H1 (cell line): Measurements from ENCODE around the gene CRABP1. TPM values are rescaled to one million over a fixed set of nuclear protein-coding genes. Genes with fewer than 3 reads are reported as not detected.

Experiments used
- CHD1 ChIP-seq: IDR thresholded peaks from 2 replicates; pipeline ENCODE4 v1.6.1; 2012; ENCODE audit warnings: low read depth, low read length, improper control_type of control experiment
- CREB1 ChIP-seq: IDR thresholded peaks from 2 replicates; pipeline ENCODE4 v1.6.1; 2012; ENCODE audit warnings: inconsistent platforms
- POLR2AphosphoS5 ChIP-seq: IDR thresholded peaks from 2 replicates; pipeline ENCODE4 v1.6.1; 2011; ENCODE audit warnings: low read depth, low read length
- RFX5 ChIP-seq: IDR thresholded peaks from 2 replicates; pipeline ENCODE4 v1.6.1; 2011; ENCODE audit warnings: low read depth, low read length, improper control_type of control experiment, borderline replicate concordance
- SIN3A ChIP-seq, 2 experiments: IDR thresholded peaks in 1 of 2; conservative IDR thresholded peaks in 1 of 2; 2 replicates each; pipeline ENCODE4 v1.6.1; 2011 to 2012; ENCODE audit warnings: low read length in 2 of 2, improper control_type of control experiment in 1 of 2, low read depth in 1 of 2, mild to moderate bottlenecking in 1 of 2
- polyA plus RNA-seq, 7 experiments: library from polyadenylated mRNA; depleted of rRNA in 3 of 7; stranded (reverse) in 5 of 7; unstranded in 2 of 7; fragments of >200 nt in 5 of 7; fragments of 200-250 nt in 2 of 7; gene quantifications; 1 replicate in 5 of 7; 2 replicates in 1 of 7; 4 replicates in 1 of 7; pipeline versions ENCODE4 v1.2.1 to v1.2.3, GENCODE V29; 2011 to 2013; ENCODE audit warnings: missing spikeins in 2 of 7, mixed read lengths in 2 of 7
- total RNA-seq: library from RNA; stranded (reverse); fragmentation: NEBNext Ultra II Directional; extraction: Animal tissue kit (Norgen Biotek cat#: 25700); gene quantifications from 2 replicates; pipeline ENCODE4 v1.2.1, GENCODE V29; 2021
- TF ChIP-seq, protein P1 (sequence below): IDR thresholded peaks from 2 replicates; pipeline ENCODE4 v1.6.1; 2011; ENCODE audit warnings: low read length, improper control_type of control experiment

The CRABP1 gene
- total and polyA plus RNA-seq, 2 of the 8 experiments (the other 6 are each of a cell fraction or from before 2014, with no cell fraction given): 385 to 655 TPM

- TF ChIP-seq, protein P1, sequence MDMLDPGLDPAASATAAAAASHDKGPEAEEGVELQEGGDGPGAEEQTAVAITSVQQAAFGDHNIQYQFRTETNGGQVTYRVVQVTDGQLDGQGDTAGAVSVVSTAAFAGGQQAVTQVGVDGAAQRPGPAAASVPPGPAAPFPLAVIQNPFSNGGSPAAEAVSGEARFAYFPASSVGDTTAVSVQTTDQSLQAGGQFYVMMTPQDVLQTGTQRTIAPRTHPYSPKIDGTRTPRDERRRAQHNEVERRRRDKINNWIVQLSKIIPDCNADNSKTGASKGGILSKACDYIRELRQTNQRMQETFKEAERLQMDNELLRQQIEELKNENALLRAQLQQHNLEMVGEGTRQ: no peak
- no peak for TF ChIP-seq CREB1
- no peak for TF ChIP-seq CHD1
- no peak for TF ChIP-seq RFX5
- TF ChIP-seq SIN3A (conservative IDR thresholded peaks at IDR 0.05 in 1 of 2, IDR thresholded peaks at IDR 0.05 in 1 of 2; ENCODE audit: low read depth in 1 of 2, low read length in 2 of 2): no peak
- no peak for TF ChIP-seq POLR2AphosphoS5
Observed at GRCh38 chr15:78390826-78391225, 50.7 kb downstream of the CRABP1 start (continued).
